HG02938 (cell line): Measurements from ENCODE around the gene MAP4.
"Not testable (repeated sequence)": the region's sequence is repeated elsewhere in the genome, so short reads cannot be mapped to it uniquely, and the experiment has no call there.

Experiments
- ATAC-seq: cut with Tn5 transposase; IDR thresholded peaks from one replicate; pipeline ENCODE4 v1.9.1; 2021; ENCODE audit warnings: mild to moderate bottlenecking, moderate library complexity; ENCODE audit not compliant: unreplicated experiment

Gene MAP4

GRCh38 chr3:47897954-47898353 lies 118.3 kb downstream of the MAP4 start:
- ATAC-seq = no peak

- no peak for ATAC-seq
Observed at GRCh38 chr3:47896736-47897135, 119.5 kb downstream of the MAP4 start.

GRCh38 chr3:47895241-47895640 lies 121.0 kb downstream of the MAP4 start:
- no peak for ATAC-seq

- no peak for ATAC-seq
Observed at GRCh38 chr3:47892286-47893040, 123.8 kb downstream of the MAP4 start.

GRCh38 chr3:47891613-47892005 lies 124.6 kb downstream of the MAP4 start:
- no peak for ATAC-seq

GRCh38 chr3:47890828-47891612 lies 125.2 kb downstream of the MAP4 start:
- ATAC-seq = no peak

GRCh38 chr3:47890126-47890827 lies 125.9 kb downstream of the MAP4 start:
- ATAC-seq = no peak

GRCh38 chr3:47888986-47889757 lies 127.0 kb downstream of the MAP4 start:
- no peak for ATAC-seq

GRCh38 chr3:47887991-47888390 lies 128.2 kb downstream of the MAP4 start:
- not testable (repeated sequence) for ATAC-seq

GRCh38 chr3:47885168-47885567 lies 131.0 kb downstream of the MAP4 start:
- ATAC-seq = no peak

- no peak for ATAC-seq
Observed at GRCh38 chr3:47884603-47885002, 131.6 kb downstream of the MAP4 start.

- ATAC-seq = no peak
Observed at GRCh38 chr3:47882338-47882737, 133.9 kb downstream of the MAP4 start.

- ATAC-seq = no peak
Observed at GRCh38 chr3:47877719-47878118, 138.5 kb downstream of the MAP4 start.

GRCh38 chr3:47877290-47877689 lies 138.9 kb downstream of the MAP4 start:
- no peak for ATAC-seq

GRCh38 chr3:47874913-47875312 lies 141.3 kb downstream of the MAP4 start:
- ATAC-seq = no peak

GRCh38 chr3:47874438-47874837 lies 141.8 kb downstream of the MAP4 start:
- ATAC-seq = no peak

GRCh38 chr3:47872916-47873315 lies 143.3 kb downstream of the MAP4 start:
- no peak for ATAC-seq

- no peak for ATAC-seq
Observed at GRCh38 chr3:47871389-47871788, 144.8 kb downstream of the MAP4 start.

GRCh38 chr3:47870702-47871260 lies 145.4 kb downstream of the MAP4 start:
- no peak for ATAC-seq

GRCh38 chr3:47870156-47870555 lies 146.1 kb downstream of the MAP4 start:
- ATAC-seq = no peak

- no peak for ATAC-seq
Observed at GRCh38 chr3:47868306-47868705, 147.9 kb downstream of the MAP4 start.
